ENCODE measurements around the gene LRRC58.
"Not testable (repeated sequence)": the region's sequence is repeated elsewhere in the genome, so short reads cannot be mapped to it uniquely, and the experiment has no call there.

LRRC58 gene

DNA sequence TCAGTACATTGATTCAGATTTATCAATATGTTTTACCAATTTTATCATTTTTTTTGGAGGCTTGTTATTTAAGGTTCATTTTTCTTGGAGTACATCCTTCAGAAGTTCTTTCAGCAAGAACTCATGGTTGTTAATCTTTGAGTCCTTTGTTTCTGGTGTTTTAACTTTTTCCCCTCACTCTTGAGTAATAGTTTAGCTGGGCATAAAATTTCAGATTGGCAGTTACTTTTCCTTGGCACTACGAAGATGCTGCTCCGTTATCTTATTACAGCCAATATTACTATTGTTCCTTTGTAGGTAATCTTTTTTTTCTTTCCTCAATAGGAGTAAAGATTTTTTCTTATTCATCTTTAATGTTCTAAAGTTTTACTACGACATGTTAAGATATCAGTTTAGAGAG lies 9.8 kb downstream of the LRRC58 start:
- DNase-seq (ENCODE audit: low read depth), result no peak

DNA sequence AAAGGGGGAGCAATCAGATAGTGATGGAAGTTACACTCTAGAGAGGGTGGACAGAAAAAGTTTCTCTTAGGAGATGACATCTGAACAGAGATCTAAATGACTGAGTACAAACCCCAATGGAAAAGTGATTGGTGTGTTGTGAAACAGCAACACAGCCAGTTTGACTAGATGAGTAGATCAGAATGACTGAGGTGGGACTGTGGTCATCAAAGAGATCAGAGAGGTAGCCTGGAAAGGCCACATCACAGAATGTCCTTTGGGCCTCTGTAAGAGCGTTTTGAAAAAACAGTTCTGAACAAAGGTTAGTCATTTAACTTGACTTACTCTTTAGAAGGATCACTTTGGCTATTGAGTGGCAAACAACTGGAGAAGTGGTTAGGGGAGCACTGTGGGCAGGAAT lies 10.6 kb downstream of the LRRC58 start:
- no peak for DNase-seq (ENCODE audit: low read depth)

DNA sequence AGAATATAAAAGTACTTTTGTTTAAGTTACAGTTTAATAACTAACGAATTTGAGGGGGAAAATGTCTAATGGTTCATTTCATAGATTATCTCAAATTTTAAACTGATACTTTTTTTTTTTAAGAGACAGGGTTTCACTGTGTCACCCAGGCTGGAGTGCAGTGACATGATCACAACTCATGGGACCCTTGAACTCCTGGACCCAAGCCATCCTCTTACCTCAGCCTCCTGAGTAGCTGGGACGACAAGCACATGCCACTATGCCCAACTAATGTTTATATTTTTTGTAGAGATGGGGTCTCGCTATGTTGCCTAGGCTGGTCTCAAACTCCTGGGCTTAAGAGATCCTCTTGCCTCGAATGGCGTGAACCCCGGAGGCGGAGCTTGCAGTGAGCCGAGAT lies 16.5 kb downstream of the LRRC58 start:
- no peak for DNase-seq (ENCODE audit: low read depth)

DNA sequence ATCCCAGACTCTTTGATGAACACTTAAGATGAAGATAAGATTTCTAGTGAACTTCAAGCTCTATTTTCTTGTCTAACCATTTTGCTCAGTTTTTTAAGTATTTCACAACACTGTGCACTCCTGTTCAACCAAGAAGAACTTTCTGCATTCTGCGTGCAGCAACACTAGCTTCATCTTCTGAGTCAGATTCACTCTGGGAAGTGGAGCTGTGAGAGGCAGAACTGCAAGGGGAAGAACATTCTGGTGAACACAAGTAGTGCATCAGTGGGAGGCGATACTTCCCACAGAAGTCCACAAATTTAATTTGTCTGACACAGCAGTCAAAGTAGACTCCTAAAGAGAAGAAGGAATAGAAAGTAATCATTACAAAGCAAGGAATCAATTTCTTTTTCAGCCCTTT lies 18.1 kb downstream of the LRRC58 start:
- no peak for DNase-seq (ENCODE audit: low read depth)

DNA sequence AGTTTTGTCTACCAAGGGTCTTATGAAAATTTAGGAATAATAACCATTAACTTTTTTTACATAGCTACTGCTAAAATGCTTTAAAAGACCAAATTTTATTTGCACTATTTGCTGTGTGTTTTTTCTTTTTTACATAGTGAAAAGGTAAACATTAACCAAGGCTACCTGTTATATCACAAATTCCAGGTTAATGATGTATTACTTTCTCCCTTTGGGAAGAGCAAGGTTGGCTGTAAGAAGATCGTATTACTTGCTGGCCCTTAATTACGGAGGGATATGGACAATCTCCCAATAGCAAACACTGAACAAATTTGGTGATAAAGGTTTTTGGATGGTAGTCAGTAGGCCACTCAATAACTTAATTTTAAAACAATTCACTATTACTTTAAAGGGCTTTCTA lies 22.4 kb downstream of the LRRC58 start:
- no peak for DNase-seq (ENCODE audit: low read depth)

DNA sequence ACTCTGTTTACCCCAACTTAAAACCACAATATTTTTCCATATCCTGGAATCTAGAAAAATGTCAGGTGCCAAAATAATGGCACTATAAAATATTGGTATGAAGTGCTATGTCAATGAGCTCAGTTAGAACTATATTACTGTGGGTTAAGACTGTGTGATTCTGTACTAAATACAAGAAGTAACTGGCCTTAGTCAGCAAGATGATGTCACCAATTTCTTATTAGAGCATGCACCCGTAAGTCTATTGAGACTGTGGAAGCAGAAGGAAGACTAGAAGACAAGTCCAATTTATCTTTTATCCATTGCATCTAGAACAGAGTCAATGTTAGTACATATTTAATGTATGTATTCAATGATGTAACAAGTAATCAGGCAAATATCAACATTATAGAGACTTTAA lies 25.0 kb downstream of the LRRC58 start:
- DNase-seq (ENCODE audit: low read depth), result no peak

DNA sequence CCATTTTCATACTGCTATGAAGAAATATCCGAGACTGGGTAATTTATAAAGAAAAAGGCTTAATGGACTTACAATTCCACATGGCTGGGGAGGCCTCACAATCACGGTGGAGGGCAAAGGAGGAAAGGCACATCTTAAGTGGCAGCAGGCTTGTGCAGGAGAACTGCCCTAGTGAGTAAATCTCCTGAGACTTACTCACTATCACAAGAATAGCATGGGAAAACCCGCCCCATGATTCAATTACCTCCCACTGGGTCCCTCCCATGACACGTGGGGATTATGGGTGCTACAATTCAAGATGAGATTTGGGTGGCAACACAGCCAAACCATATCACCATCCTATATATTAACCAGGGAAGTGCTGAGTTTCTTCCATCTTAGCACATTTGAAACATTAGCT lies 25.4 kb downstream of the LRRC58 start:
- not testable (repeated sequence) for DNase-seq (ENCODE audit: low read depth)

DNA sequence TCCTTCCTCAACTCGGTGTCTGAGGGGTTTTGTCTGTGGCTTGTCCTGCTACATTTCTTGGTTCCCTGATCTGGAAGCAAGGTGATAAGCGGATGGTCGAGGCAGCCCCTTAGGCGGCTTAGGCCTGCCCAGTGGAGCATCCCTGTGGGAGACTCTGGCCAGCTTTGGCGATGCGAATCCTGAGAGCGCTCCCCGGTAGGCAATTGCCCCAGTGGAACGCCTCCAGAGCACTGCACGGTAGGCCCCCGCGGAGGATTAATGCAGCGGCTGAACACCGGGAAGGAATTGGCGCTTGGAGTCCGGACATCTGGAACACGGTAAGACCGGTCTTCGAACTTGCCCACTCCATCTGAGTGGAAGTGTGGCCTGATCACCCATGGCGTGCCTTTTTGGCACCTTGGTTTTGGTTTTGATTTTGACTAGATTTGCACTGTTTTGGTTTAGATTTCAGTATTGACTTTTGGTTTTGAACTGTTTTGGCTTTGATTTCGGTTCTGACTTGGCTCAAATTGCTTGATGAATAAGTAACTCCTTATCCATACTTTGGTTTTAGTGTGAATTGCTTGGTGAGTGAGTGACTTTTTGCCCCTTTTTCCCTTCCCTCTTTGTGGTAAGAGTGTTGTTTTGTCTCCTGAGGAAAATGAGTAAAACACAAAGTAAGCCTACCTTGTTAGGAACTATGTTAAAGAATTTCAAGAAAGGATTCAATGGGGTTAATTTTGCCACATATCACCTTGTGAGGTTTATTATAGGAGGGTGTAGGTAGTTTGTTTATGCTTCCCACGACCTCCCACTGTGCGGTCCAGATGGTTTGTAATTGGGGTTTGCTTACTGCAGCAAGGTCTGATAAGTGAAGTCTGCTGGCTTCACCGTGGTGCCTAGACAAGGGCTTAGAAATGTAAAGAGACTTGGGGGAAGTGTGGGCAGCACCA lies 37.0 kb downstream of the LRRC58 start:
- DNase-seq (ENCODE audit: low read depth), result no peak

DNA sequence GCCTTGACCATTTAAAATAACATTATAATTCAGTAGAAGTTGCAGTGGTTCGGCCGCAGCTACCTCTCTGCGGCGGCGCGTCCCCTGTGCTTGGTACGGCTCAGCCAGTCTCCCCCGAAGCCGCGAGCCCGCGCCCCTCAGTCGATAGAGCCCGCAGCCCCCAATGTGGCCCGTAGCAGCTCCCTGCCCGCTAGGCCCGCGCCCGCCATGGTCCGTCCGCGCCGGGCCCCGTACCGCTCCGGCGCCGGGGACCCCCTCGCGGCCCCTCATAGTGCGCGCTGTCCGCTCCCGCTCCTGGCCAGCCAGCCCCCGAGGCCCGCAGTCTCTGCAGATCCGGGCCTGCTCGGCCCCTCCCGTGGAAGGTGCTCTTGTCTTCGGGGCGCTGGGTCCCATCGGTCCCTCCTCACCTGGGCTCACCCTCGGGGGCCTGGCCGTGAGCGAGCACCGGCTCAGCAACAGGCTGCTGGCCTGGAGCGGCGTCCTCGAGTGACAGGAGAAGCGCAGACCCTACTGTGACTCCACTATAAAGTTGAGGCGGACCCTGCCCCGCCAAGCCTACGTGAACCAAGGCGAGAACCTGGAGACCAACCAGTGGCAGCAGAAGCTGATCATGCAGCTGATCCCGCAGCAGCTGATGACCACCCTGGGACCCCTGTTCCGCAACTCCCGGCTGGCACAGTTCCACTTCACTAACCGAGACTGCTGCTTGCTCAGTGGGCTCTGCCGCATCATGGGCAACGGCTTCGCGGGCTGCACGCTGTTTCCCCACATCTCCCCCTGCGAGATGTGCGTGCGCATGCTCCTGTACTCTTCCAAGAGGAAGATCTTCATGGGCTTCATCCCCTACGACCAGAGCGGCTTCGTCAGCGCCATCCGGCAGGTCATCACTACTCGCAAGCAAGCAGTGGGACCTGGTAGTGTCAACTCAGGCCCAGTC lies 42.4 kb downstream of the LRRC58 start:
- no peak for DNase-seq (ENCODE audit: low read depth)

DNA sequence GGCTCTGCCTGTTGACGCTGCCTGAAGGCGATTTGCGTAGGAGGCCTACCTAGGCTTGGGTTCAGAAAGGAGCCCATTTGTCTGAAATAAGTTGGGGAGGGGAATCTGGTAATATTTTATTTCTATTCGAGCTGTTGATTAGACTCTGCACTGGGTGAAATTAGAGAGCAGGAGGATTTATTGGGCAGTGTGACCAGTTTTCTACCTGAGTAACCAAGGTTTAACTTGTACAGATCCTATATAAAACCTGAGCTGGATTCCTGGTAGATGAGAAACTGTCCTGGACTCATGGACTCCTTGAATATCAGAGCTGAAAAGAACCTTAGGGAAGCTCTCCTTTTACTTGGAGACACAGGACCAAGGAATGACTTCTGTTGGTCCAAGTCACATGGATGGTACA lies 44.5 kb downstream of the LRRC58 start:
- DNase-seq (ENCODE audit: low read depth), result no peak

DNA sequence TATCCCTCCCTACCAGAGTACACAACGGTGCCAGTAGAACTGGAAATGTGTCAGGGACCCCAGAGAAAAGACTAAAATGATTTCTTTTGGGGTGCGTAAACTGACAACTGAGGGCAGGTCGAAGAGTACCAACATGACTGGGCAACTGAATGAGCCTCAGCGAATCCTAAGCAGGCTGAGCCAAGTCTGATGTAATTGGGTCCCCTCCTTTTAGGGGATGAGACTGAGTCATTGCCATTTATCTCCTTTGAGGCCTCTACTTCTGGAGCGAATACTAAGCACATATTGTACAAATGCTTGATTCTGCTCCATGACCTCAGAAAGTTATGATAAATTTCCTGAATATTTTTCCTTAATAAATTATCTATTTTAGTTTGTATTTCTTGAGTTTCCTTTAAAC lies 46.8 kb downstream of the LRRC58 start:
- DNase-seq (ENCODE audit: low read depth), result no peak

DNA sequence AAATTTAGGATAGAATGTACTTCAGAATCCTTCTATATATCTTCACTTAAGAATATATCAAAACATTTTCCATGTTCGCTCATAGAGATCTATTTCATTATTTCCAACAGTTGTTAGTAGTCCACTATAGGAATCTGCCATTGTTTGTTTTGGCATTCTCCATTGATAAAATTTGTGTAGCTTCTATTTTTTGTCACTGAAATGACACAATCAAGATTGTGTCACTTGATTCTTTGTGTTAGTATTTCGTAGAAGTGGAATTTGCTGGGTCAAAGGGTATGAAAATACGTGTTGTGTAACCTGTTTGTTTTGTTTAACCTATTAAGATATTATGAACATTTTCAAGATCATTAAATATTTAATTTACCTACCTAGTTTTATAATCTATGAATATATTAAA lies 48.2 kb downstream of the LRRC58 start:
- DNase-seq (ENCODE audit: low read depth), result no peak

DNA sequence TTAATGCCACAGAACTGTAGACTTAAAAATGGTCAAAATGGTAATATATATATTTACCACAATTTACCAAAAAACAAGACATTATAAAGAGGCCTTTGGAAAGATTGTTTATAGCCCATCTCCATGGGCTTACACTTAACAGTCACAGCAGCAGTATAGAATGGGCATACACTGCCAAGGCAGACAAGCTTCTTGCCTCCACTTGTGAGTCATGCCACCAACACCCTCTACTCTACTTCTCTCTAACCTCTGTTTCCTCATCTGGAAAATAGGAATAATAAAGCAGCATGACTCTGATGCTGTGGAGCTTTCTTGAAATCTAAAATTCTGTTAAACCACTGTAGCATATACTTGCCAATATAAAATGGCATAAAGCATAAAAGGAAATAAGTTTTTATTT lies 49.8 kb downstream of the LRRC58 start:
- no peak for DNase-seq (ENCODE audit: low read depth)

DNA sequence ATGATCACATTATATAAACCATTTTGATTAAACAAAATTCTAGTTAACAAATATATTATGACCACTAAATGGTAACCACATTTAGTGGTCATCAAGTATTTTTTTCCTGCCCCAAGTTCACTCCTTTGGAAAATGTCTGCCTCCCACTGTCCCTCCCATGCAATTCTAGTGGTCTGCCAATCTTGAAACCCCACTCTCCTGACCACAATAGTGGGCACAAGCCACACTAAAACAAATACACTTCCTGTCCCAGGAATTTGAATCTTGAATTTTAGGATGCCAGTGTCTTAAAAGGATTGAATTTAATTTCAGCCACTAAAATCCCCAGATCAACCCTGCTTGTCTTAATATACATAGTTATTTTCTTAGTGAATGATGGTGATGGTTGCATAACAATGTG lies 50.2 kb downstream of the LRRC58 start:
- DNase-seq (ENCODE audit: low read depth), result no peak

DNA sequence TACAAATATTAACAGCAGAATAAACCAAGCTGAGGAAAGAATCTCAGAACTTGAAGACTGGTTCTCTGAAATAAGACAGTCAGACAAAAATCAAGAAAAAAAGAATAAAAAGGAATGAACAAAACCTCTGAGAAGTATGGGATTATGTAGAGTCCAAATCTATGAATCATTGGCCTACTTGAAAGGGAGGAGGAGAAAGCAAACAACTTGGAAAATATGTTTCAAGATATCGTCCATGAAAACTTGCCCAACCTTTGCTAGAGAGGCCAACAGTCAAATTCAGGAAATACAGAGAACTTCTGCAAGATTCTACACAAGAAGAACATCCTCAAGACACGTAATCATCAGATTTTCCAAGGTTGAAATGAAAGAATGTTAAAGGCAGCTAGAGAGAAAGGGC lies 57.6 kb downstream of the LRRC58 start:
- not testable (repeated sequence) for DNase-seq (ENCODE audit: low read depth)

DNA sequence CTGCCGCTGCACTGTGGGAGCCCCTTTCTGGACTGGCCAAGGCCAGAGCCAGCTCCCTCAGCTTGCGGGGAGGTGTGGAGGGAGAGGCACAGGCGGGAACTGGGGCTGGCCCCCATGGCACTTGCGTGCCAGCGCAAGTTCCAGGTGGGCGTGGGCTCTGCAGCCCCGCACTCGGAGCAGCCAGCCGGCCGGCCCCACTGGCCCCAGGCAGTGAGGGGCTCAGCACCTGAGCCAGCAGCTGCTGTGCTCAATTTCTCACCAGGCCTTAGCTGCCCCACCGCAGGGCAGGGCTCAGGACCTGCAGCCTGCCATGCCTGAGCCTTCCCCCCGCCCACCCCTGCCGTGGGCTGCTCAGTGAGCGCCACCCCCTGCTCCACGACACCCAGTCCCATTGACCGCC lies 59.5 kb downstream of the LRRC58 start:
- DNase-seq (ENCODE audit: low read depth), result no peak

DNA sequence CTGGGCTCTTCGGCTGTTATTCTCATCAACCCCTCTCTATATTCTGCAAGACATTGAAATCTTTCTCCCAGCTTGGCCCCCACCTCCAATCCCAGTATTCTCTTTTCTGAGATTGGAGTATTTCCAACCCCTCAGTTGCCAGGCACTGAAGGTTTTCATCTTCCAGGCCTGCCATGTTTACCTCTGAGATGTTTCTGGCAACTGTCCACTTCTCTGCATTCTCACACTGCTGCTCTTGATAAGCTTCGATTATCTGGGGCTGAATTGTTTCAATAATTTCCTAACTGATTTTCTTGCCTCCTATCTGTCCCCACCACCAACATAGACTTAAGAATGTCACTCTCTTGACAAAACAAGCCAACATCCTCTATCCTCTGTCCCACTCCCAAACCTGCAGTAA lies 62.7 kb downstream of the LRRC58 start:
- no peak for DNase-seq (ENCODE audit: low read depth)

DNA sequence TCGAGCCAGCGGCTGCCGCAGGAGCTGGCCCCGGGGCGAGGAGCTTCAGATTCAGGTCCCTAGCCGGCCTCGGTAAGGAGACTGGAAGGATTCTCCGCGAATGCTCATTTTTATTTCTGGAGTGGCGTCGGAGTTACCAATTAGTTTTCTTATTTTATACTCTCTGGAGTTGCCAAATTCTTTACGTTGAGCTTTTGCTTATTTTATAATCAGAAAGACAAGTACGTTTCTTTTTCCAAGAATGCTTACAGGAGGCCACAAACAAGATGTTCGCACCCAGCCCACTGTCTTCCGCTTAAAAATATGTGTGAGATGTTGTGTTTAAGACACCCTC lies 63.7 kb downstream of the LRRC58 start:
- DNase-seq (ENCODE audit: low read depth), result no peak

DNA sequence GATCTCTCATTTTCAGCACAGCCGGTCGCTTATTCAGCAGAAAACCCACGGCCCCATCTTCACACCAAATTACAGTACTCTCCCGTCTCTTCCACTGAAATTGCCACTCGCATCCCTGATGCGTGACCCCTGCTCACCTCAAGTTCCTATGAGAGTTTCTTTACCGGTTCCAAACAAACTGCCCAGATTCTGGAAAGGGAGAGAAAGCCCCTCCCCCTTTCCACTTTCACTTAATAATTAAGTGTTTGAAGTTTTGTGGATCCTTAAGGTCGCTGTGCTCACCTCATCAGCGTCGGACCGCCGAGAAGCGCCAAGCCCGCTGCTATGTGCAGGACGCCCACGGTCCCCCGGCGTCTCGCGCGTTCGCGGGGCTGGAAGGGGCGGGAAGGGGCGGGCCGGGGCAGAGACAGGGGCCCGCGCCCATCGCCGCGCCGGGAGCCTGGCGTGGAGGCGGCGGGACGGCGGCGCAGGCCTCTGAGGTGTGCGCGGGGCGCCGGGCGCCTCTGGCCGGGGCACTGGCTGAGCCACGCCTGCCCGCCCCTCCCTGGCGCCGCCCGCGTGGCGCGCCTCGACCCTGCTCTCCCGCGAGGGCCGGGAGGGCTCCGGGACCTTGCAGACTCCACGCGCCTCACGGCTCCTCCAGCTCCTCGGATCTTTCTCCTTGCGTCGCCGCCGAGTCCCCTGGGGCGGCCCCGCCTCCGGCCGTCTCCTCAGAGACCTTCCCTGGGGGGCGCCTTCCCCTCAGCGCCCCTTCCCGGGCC lies 64.2 kb downstream of the LRRC58 start, which contains the start of gene GPR156:
TSS of gene GPR156 (minus strand) at position 476 of the 761 bp plus-strand sequence. CDS start 41,124 bp downstream, outside the sequence.
- DNase-seq (ENCODE audit: low read depth), result no peak

DNA sequence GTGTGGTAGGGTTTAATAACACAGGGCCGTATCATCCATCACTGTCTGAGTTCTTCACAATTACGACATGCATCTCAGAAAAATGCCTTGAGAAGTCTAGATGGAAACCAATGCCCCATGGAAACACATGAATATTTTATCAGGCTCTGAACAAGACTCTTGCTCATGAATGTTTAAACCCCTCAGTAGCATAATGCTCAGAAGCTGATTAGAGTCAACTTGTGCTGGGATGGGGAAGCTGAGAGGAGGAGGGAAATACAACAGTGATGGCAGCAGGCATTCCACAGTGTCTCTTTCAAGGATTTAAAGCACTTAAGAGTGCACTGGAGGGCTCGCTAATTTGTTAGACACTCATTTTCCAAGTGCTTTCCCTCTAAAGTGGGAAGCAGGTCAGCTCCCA lies 67.9 kb downstream of the LRRC58 start:
- DNase-seq (ENCODE audit: low read depth), result no peak

DNA sequence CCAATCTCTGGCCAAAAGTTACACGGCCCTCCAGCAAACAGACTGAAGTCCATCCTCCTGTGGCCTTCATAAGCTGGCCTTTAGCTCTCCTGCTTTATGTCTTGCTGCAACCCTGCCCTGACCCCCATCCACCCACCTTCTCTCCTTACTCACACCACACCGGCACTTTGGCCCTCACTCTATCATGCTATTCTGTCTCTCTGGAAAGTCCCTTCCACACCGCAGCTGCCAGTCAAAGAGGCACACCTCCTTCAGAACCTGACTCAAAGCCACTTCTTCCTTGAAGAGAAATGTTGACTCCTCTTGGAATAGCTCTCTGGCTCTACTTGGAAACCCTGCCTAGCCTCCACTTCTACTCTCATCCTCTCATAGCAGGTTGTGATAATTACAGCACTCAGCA lies 68.6 kb downstream of the LRRC58 start:
- DNase-seq (ENCODE audit: low read depth), result no peak

DNA sequence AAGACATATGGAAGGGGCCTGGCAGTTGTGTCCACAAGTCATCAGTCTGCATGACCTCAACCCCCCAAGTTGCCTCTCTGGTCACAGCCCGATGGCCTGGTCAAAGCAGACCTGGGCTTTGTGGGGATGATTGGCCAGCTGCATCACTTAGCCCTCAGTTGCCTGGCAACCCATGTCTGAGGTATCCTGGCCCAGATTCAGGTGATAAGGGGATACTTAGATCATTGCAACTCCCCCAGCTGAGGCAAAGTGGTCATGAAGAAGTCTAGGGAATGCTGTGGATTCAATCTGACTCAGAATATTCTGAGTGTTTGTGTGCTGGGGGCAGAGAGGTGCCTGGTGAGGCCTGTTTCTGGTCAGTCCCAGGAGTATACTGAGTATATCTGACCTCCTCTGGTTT lies 69.1 kb downstream of the LRRC58 start:
- no peak for DNase-seq (ENCODE audit: low read depth)

Measured in activated T-cell treated with anti-CD3 and anti-CD28 coated beads for 1 hour (primary cell).